Liver (tissue), 9 donors: ENCODE measurements around the gene PABPC4L. TPM values are rescaled to one million over a fixed set of nuclear protein-coding genes. Genes with fewer than 3 reads are reported as not detected.

ENCODE experiments used
- DNase-seq: peaks from one replicate; pipeline ENCODE4 v3.0.0-alpha.2; 2017; ENCODE audit warnings: low spot score
- H3K27ac ChIP-seq, 2 donors: one replicate each; pipeline ENCODE4 v1.7.0; 2013; ENCODE audit warnings: inconsistent platforms in 2 of 2, low read length in 2 of 2, control low read depth in 1 of 2, low read depth in 1 of 2, mild to moderate bottlenecking in 1 of 2
- H3K27me3 ChIP-seq, 4 donors: one replicate each; pipeline versions ENCODE4 v1.6.1 to v1.7.0; 2013; ENCODE audit warnings: low read length in 3 of 4, inconsistent platforms in 1 of 4, mild to moderate bottlenecking in 1 of 4, moderate library complexity in 1 of 4; ENCODE audit not compliant: control insufficient read depth in 4 of 4, insufficient read depth in 4 of 4
- H3K36me3 ChIP-seq, 4 donors: one replicate each; pipeline versions ENCODE4 v1.6.1 to v1.7.0; 2013; ENCODE audit warnings: low read length in 3 of 4, mild to moderate bottlenecking in 3 of 4, low read depth in 1 of 4, moderate library complexity in 1 of 4; ENCODE audit not compliant: control insufficient read depth in 4 of 4, insufficient read depth in 3 of 4
- H3K4me1 ChIP-seq, 4 donors: one replicate each; pipeline versions ENCODE4 v1.6.1 to v1.7.0; 2013; ENCODE audit warnings: low read length in 3 of 4, mild to moderate bottlenecking in 3 of 4, moderate library complexity in 1 of 4; ENCODE audit not compliant: control insufficient read depth in 4 of 4, insufficient read depth in 4 of 4
- H3K4me3 ChIP-seq, 3 donors: one replicate each; pipeline versions ENCODE4 v1.6.1 to v1.7.0; 2013; ENCODE audit warnings: low read length in 3 of 3, control low read depth in 1 of 3, low read depth in 1 of 3, mild to moderate bottlenecking in 1 of 3
- H3K9ac ChIP-seq, 2 donors: one replicate each; pipeline ENCODE4 v1.7.0; 2013; ENCODE audit warnings: low read length in 2 of 2, mild to moderate bottlenecking in 2 of 2, moderate library complexity in 2 of 2, control low read depth in 1 of 2, low read depth in 1 of 2
- H3K9me3 ChIP-seq, 4 donors: one replicate each; pipeline versions ENCODE4 v1.6.1 to v1.7.0; 2013; ENCODE audit warnings: low read length in 3 of 4; ENCODE audit not compliant: control insufficient read depth in 4 of 4
- ATF3 ChIP-seq: IDR thresholded peaks from 2 replicates; pipeline ENCODE4 v1.6.1; 2016; ENCODE audit warnings: antibody characterized with exemption
- EGR1 ChIP-seq, 2 donors: IDR thresholded peaks; 2 replicates each; pipeline ENCODE4 v1.6.1; 2016 to 2018; ENCODE audit warnings: antibody characterized with exemption in 2 of 2, low read depth in 2 of 2
- FOXA1 ChIP-seq: IDR thresholded peaks from 2 replicates; pipeline ENCODE4 v1.6.1; 2016; ENCODE audit warnings: antibody characterized with exemption
- FOXA2 ChIP-seq: IDR thresholded peaks from 2 replicates; pipeline ENCODE4 v1.6.1; 2016; ENCODE audit warnings: antibody characterized with exemption
- GABPA ChIP-seq, 2 donors: IDR thresholded peaks in 1 of 2; conservative IDR thresholded peaks in 1 of 2; 2 replicates each; pipeline ENCODE4 v1.6.1; 2016; ENCODE audit warnings: antibody characterized with exemption in 2 of 2, mild to moderate bottlenecking in 1 of 2, moderate library complexity in 1 of 2
- HNF4A ChIP-seq, 2 donors: conservative IDR thresholded peaks; 2 replicates each; pipeline ENCODE4 v1.6.1; 2016; ENCODE audit warnings: antibody characterized with exemption in 2 of 2, mild to moderate bottlenecking in 2 of 2
- JUND ChIP-seq, 2 donors: IDR thresholded peaks; 2 replicates each; pipeline ENCODE4 v1.6.1; 2016; ENCODE audit warnings: antibody characterized with exemption in 2 of 2
- NR2F2 ChIP-seq: IDR thresholded peaks from 2 replicates; pipeline ENCODE4 v1.6.1; 2016; ENCODE audit warnings: antibody characterized with exemption
- RAD21 ChIP-seq, 2 donors: IDR thresholded peaks; 2 replicates each; pipeline ENCODE4 v1.6.1; 2016; ENCODE audit warnings: antibody characterized with exemption in 2 of 2, mild to moderate bottlenecking in 2 of 2
- RXRA ChIP-seq, 2 donors: IDR thresholded peaks; 2 replicates each; pipeline ENCODE4 v1.6.1; 2017 to 2018; ENCODE audit warnings: antibody characterized with exemption in 2 of 2, mild to moderate bottlenecking in 1 of 2
- SP1 ChIP-seq: IDR thresholded peaks from 2 replicates; pipeline ENCODE4 v1.6.1; 2018; ENCODE audit warnings: antibody characterized with exemption, mild to moderate bottlenecking
- TAF1 ChIP-seq: conservative IDR thresholded peaks from 2 replicates; pipeline ENCODE4 v1.6.1; 2016; ENCODE audit warnings: antibody characterized with exemption, mild to moderate bottlenecking
- YY1 ChIP-seq: IDR thresholded peaks from 2 replicates; pipeline ENCODE4 v1.6.1; 2016; ENCODE audit warnings: antibody characterized with exemption, mild to moderate bottlenecking
- WGBS: extraction: QIAGEN DNeasy Blood & Tissue Kit; methylation state at CpG from one replicate; pipeline ENCODE4 v1.1.7; 2013; 5-methylcytosine and 5-hydroxymethylcytosine counted together
- polyA plus RNA-seq, 2 donors: library from polyadenylated mRNA; stranded (reverse) in 1 of 2; unstranded in 1 of 2; fragments of 200-250 nt in 1 of 2; fragments of >200 nt in 1 of 2; fragmentation: Nextera tagmentation in 1 of 2; extraction: Ambion mirVana in 1 of 2; gene quantifications; one replicate each; pipeline versions ENCODE4 v1.2.1 to v1.2.3, GENCODE V29; 2013 to 2015
- total RNA-seq, 2 donors: library from RNA; depleted of rRNA; stranded (reverse); fragments of >200 nt; gene quantifications; one replicate each; pipeline ENCODE4 v1.2.3, GENCODE V29; 2014
- TF ChIP-seq, protein P1 (sequence below): fragments of 150-350 bp; IDR thresholded peaks from 2 replicates; pipeline ENCODE4 v1.5.1; 2017; ENCODE audit warnings: improper control_type of control experiment, low read depth, low read length; ENCODE audit not compliant: missing input control
- TF ChIP-seq, protein P2 (sequence below): IDR thresholded peaks from 2 replicates; pipeline ENCODE4 v1.6.1; 2016; ENCODE audit warnings: antibody characterized with exemption, mild to moderate bottlenecking
- TF ChIP-seq, protein P3 (sequence below): IDR thresholded peaks from 2 replicates; pipeline ENCODE4 v1.6.1; 2016; ENCODE audit warnings: antibody characterized with exemption
- TF ChIP-seq, protein P4 (sequence below): IDR thresholded peaks from 2 replicates; pipeline ENCODE4 v1.6.1; 2016; ENCODE audit warnings: antibody characterized with exemption
- donor health status: healthy.
- donor health status: healthy.
- donor health status: healthy.
- donor health status: healthy.
- donor health status: healthy.

The PABPC4L gene
- total RNA-seq: under 1 TPM; 0.25 to 0.65 TPM
- polyA plus RNA-seq: under 1 TPM; 0.07 to 0.09 TPM

- Histone ChIP-seq H3K9ac (no peak within 1 kb of the TSS), H3K36me3 (no peaks in the 10 kb centered on the region), H3K27me3 (peaks cover 0 to 12% (median 0%) of the 10 kb centered on the region in 4 donors), H3K27ac (no peak within 1 kb of the TSS), H3K4me3 (peak within 1 kb of the TSS in 1 of 3 donors; percentile 42), H3K4me1 (peaks cover 0 to 4% (median 0%) of the 10 kb centered on the region in 4 donors), H3K9me3 (peaks cover 0 to 8% (median 2%) of the 10 kb centered on the region in 4 donors)
- DNase-seq: no peak
- WGBS: 7% methylated on average over 65 of the region's 65 CpGs
- TF ChIP-seq YY1: no peak
- TF ChIP-seq ATF3: no peak
- TF ChIP-seq, protein P1, sequence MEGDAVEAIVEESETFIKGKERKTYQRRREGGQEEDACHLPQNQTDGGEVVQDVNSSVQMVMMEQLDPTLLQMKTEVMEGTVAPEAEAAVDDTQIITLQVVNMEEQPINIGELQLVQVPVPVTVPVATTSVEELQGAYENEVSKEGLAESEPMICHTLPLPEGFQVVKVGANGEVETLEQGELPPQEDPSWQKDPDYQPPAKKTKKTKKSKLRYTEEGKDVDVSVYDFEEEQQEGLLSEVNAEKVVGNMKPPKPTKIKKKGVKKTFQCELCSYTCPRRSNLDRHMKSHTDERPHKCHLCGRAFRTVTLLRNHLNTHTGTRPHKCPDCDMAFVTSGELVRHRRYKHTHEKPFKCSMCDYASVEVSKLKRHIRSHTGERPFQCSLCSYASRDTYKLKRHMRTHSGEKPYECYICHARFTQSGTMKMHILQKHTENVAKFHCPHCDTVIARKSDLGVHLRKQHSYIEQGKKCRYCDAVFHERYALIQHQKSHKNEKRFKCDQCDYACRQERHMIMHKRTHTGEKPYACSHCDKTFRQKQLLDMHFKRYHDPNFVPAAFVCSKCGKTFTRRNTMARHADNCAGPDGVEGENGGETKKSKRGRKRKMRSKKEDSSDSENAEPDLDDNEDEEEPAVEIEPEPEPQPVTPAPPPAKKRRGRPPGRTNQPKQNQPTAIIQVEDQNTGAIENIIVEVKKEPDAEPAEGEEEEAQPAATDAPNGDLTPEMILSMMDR: no peak
Observed at GRCh38 chr4:134201216-134202161, at the start of gene PABPC4L. PABPC4L (minus strand) TSS chr4:134201789; CDS start chr4:134201019, 770 bp downstream.

GRCh38 chr4:134251322-134251721 lies 49.7 kb upstream of the PABPC4L start:
- no peak overlapping the region for H3K27ac ChIP-seq
- H3K4me1 ChIP-seq: no peaks in the 10 kb centered on the region
- no peaks in the 10 kb centered on the region for H3K27me3 ChIP-seq
- no peaks in the 10 kb centered on the region for H3K9me3 ChIP-seq
- no peaks in the 10 kb centered on the region for H3K36me3 ChIP-seq
- TF ChIP-seq NR2F2: no peak
- TF ChIP-seq, protein P2, sequence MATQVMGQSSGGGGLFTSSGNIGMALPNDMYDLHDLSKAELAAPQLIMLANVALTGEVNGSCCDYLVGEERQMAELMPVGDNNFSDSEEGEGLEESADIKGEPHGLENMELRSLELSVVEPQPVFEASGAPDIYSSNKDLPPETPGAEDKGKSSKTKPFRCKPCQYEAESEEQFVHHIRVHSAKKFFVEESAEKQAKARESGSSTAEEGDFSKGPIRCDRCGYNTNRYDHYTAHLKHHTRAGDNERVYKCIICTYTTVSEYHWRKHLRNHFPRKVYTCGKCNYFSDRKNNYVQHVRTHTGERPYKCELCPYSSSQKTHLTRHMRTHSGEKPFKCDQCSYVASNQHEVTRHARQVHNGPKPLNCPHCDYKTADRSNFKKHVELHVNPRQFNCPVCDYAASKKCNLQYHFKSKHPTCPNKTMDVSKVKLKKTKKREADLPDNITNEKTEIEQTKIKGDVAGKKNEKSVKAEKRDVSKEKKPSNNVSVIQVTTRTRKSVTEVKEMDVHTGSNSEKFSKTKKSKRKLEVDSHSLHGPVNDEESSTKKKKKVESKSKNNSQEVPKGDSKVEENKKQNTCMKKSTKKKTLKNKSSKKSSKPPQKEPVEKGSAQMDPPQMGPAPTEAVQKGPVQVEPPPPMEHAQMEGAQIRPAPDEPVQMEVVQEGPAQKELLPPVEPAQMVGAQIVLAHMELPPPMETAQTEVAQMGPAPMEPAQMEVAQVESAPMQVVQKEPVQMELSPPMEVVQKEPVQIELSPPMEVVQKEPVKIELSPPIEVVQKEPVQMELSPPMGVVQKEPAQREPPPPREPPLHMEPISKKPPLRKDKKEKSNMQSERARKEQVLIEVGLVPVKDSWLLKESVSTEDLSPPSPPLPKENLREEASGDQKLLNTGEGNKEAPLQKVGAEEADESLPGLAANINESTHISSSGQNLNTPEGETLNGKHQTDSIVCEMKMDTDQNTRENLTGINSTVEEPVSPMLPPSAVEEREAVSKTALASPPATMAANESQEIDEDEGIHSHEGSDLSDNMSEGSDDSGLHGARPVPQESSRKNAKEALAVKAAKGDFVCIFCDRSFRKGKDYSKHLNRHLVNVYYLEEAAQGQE: no peak
- TF ChIP-seq JUND (IDR thresholded peaks at IDR 0.05): no peak
- TF ChIP-seq YY1: no peak
- no peak for TF ChIP-seq GABPA (IDR thresholded peaks at IDR 0.05 in 1 of 2, conservative IDR thresholded peaks at IDR 0.05 in 1 of 2)
- no peak for TF ChIP-seq ATF3
- TF ChIP-seq, protein P3, sequence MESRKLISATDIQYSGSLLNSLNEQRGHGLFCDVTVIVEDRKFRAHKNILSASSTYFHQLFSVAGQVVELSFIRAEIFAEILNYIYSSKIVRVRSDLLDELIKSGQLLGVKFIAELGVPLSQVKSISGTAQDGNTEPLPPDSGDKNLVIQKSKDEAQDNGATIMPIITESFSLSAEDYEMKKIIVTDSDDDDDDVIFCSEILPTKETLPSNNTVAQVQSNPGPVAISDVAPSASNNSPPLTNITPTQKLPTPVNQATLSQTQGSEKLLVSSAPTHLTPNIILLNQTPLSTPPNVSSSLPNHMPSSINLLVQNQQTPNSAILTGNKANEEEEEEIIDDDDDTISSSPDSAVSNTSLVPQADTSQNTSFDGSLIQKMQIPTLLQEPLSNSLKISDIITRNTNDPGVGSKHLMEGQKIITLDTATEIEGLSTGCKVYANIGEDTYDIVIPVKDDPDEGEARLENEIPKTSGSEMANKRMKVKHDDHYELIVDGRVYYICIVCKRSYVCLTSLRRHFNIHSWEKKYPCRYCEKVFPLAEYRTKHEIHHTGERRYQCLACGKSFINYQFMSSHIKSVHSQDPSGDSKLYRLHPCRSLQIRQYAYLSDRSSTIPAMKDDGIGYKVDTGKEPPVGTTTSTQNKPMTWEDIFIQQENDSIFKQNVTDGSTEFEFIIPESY: no peak
- no peak for TF ChIP-seq SP1
- no peak for TF ChIP-seq EGR1 (IDR thresholded peaks at IDR 0.05; ENCODE audit: low read depth in 2 of 2)
- no peak for TF ChIP-seq RXRA (IDR thresholded peaks at IDR 0.05)
- no peak for TF ChIP-seq RAD21 (IDR thresholded peaks at IDR 0.05)
- TF ChIP-seq TAF1: no peak
- no peak for TF ChIP-seq FOXA1
- no peak for TF ChIP-seq FOXA2
- no peak for TF ChIP-seq HNF4A (conservative IDR thresholded peaks at IDR 0.05)
- TF ChIP-seq, protein P4, sequence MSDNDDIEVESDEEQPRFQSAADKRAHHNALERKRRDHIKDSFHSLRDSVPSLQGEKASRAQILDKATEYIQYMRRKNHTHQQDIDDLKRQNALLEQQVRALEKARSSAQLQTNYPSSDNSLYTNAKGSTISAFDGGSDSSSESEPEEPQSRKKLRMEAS: no peak
- H3K4me3 ChIP-seq: no peak overlapping the region
- no peak for DNase-seq
- WGBS: 71% methylated on average over 1 of the region's 1 CpG
- H3K9ac ChIP-seq: no peak overlapping the region
